ENCODE measurements around the gene CMC1. TPM values are rescaled to one million over a fixed set of nuclear protein-coding genes. Genes with fewer than 3 reads are reported as not detected.

The CMC1 gene
- polyA plus RNA-seq, 1 donor, result 31.7 TPM

DNA sequence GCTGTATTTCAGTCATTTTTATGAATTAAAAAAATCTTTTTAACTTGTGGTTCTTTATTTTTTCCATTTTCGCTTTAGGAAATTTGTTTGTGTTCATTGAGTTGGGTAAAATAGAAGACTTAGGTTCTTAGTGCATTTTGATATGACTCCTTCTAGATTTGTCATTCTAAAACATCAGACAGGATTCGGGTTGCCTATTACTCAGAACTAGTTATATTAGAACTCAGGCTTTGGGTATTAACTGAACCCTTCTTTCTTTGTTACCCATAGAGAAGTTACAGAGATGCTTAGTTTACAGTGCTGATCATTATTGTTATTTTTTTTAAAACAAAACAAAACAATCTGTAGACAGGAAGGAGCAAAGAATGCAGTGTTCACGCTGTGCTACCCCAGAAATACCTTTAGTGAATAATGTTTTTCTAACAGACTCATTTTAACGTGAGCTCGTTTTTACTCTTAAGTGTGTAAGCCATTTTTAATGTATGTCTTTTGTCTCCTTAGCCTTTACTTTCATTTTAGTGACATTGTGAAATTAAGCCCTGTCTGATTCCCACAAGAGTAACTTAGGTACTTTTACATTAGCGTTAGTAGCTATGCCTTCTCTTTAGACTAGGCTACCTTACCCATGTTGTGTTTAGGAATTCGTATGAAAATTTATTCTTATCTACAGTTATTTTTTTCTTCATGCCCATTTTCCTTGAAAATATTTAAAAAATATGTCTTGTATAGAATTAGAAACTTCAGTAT, 53.4 kb downstream of the CMC1 start:
- Histone ChIP-seq H3K36me3 (ENCODE audit: control insufficient read depth, insufficient read depth, low read length) (peaks cover 6% of the 10 kb centered on the region), H3K27me3 (ENCODE audit: control insufficient read depth, insufficient read depth, low read length) (no peaks in the 10 kb centered on the region), H3K27ac (ENCODE audit: low read length) (no peak overlapping the region), H3K4me1 (ENCODE audit: control insufficient read depth, insufficient read depth, low read length) (no peaks in the 10 kb centered on the region), H3K9me3 (ENCODE audit: control insufficient read depth, low read depth, low read length) (no peaks in the 10 kb centered on the region), H3K4me3 (ENCODE audit: low read length) (no peak overlapping the region)
- DNase-seq, result no peak
- WGBS (ENCODE audit: insufficient coverage, low lambda C conversion rate), result 91% methylated on average over 6 of the region's 7 CpGs

DNA sequence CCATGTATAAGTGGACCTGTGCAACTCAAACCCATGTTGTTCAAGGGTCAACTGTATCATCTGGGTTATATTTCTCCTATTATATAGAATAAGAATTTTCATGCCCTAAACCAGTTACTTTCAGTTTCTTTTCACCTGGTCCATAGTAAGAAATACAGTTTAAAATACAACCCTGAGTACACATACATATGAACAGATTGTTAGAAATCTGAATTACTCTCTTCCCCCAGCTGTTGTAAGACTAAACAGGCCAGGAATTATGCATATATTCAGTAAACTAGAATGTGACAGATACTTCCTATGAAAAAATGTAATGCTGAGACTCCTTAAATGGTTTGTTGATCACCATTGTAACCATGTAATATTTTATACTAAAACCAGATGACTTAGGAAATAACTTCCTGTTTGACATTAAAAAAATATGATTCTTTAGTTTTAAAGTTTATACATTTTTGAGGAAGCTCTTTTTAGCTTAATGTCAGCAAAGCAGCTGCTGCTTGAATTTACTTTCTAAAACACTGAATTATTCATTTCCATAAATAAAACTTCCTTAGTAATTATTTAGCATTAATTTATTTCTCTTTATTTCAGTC, 54.6 kb downstream of the CMC1 start:
- Histone ChIP-seq H3K27ac (ENCODE audit: low read length) (no peak overlapping the region), H3K9me3 (ENCODE audit: control insufficient read depth, low read depth, low read length) (no peaks in the 10 kb centered on the region), H3K4me3 (ENCODE audit: low read length) (no peak overlapping the region), H3K27me3 (ENCODE audit: control insufficient read depth, insufficient read depth, low read length) (no peaks in the 10 kb centered on the region), H3K4me1 (ENCODE audit: control insufficient read depth, insufficient read depth, low read length) (no peaks in the 10 kb centered on the region), H3K36me3 (ENCODE audit: control insufficient read depth, insufficient read depth, low read length) (peaks cover 4% of the 10 kb centered on the region)
- peak in 1 of 2 donors; percentile 33 for DNase-seq

DNA sequence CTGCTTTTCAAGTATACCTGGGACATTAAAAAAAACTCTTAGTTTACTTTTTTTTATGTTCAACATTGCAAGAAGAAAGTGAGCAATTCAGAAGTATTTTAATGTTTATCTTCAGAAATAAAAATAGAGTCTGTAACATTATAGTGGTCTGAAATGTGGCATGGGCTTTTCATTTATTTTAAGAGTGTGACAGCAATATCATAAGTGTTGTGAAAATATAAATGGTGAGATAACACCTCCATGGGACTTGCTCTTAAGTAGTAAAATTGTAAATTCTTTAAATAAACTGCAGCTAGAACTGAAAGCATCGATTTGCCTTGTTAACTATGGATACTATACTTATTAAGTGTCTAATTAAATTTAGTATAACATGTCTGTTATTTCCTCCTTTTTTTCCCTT, 58.3 kb downstream of the CMC1 start:
- Histone ChIP-seq H3K36me3 (ENCODE audit: control insufficient read depth, insufficient read depth, low read length) (no peaks in the 10 kb centered on the region), H3K4me1 (ENCODE audit: control insufficient read depth, insufficient read depth, low read length) (no peaks in the 10 kb centered on the region), H3K27me3 (ENCODE audit: control insufficient read depth, insufficient read depth, low read length) (no peaks in the 10 kb centered on the region), H3K4me3 (ENCODE audit: low read length) (no peak overlapping the region), H3K27ac (ENCODE audit: low read length) (no peak overlapping the region), H3K9me3 (ENCODE audit: control insufficient read depth, low read depth, low read length) (no peaks in the 10 kb centered on the region)
- DNase-seq, result no peak
- 100% methylated on average over 1 of the region's 1 CpG for WGBS (ENCODE audit: insufficient coverage, low lambda C conversion rate)

DNA sequence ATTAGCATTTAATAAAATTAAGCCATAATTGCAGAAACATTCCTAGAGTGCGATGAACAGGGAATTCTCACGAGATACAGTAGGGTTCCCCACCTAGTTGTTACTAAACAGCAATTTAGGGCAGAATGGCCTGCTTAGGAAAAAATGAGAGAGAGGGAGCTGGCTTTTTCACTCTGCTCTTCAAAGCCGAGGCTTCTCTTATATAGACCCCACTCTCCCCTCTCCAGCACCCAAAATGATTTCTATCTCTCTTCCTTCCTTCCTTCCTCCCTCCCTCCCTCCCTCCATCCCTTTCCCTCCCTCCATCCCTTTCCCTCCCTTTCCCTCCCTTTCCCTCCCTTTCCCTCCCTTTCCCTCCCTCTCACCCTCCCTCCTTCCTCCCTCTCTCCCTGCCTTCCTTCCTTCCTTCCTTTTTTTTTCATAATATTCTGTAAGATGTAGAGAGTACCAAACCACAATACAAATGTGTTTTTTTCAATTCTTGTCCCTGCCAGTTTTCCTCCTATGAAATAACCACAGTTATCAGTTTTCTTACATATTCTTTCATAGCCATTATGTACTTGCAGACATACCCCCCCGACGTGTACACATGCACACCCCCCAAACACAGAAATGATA, 59.0 kb downstream of the CMC1 start:
- Histone ChIP-seq H3K4me1 (ENCODE audit: control insufficient read depth, insufficient read depth, low read length) (no peaks in the 10 kb centered on the region), H3K27me3 (ENCODE audit: control insufficient read depth, insufficient read depth, low read length) (no peaks in the 10 kb centered on the region), H3K9me3 (ENCODE audit: control insufficient read depth, low read depth, low read length) (no peaks in the 10 kb centered on the region), H3K27ac (ENCODE audit: low read length) (no peak overlapping the region), H3K4me3 (ENCODE audit: low read length) (no peak overlapping the region), H3K36me3 (ENCODE audit: control insufficient read depth, insufficient read depth, low read length) (no peaks in the 10 kb centered on the region)
- 94% methylated on average over 3 of the region's 5 CpGs for WGBS (ENCODE audit: insufficient coverage, low lambda C conversion rate)
- DNase-seq, result no peak

DNA sequence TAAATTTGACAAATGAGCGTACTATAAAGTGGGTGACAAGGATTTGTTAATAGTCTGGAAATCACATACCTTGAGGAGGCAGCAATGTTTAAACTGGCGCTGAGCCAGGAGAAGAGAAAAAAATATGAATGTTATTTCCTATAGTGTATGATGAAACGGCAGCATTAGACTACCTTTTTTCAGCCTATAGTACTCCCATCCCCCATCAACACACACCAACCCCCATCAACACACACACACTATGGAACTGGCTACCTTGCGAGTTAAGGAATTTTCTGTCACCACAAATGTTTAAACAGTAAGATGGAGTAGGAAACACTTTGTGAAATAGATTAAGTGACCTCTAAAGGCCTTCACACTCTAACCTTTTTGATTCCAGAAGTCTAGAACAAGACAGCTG, 60.3 kb downstream of the CMC1 start:
- Histone ChIP-seq H3K4me3 (ENCODE audit: low read length) (no peak overlapping the region), H3K9me3 (ENCODE audit: control insufficient read depth, low read depth, low read length) (no peaks in the 10 kb centered on the region), H3K27ac (ENCODE audit: low read length) (no peak overlapping the region), H3K36me3 (ENCODE audit: control insufficient read depth, insufficient read depth, low read length) (no peaks in the 10 kb centered on the region), H3K4me1 (ENCODE audit: control insufficient read depth, insufficient read depth, low read length) (no peaks in the 10 kb centered on the region), H3K27me3 (ENCODE audit: control insufficient read depth, insufficient read depth, low read length) (no peaks in the 10 kb centered on the region)
- no peak for DNase-seq
- 90% methylated on average over 2 of the region's 4 CpGs for WGBS (ENCODE audit: insufficient coverage, low lambda C conversion rate)

DNA sequence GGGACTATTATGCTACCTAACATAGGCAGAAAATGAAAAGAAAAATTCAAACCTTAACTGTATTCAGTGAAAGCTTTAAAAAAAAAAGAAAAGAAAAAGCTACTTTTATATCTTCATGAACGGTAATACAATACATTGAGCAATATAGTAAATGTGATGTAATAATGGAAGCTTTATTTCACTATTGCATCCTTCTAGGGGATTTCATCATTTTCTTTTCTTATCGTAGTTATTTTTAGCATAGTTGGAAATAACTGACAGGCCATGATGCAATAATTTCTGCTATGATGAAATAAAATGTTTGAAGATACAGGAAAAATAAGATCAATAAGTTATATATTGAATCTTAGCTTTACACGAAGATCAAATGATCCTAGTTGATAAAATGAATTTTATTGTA, 66.8 kb downstream of the CMC1 start:
- H3K9me3 ChIP-seq (ENCODE audit: control insufficient read depth, low read depth, low read length), result no peaks in the 10 kb centered on the region
- no peak overlapping the region for H3K27ac ChIP-seq (ENCODE audit: low read length)
- H3K27me3 ChIP-seq (ENCODE audit: control insufficient read depth, insufficient read depth, low read length), result no peaks in the 10 kb centered on the region
- H3K4me3 ChIP-seq (ENCODE audit: low read length), result no peak overlapping the region
- no peaks in the 10 kb centered on the region for H3K4me1 ChIP-seq (ENCODE audit: control insufficient read depth, insufficient read depth, low read length)
- no peaks in the 10 kb centered on the region for H3K36me3 ChIP-seq (ENCODE audit: control insufficient read depth, insufficient read depth, low read length)
- 90% methylated on average over 3 of the region's 3 CpGs for WGBS (ENCODE audit: insufficient coverage, low lambda C conversion rate)
- DNase-seq, result no peak

DNA sequence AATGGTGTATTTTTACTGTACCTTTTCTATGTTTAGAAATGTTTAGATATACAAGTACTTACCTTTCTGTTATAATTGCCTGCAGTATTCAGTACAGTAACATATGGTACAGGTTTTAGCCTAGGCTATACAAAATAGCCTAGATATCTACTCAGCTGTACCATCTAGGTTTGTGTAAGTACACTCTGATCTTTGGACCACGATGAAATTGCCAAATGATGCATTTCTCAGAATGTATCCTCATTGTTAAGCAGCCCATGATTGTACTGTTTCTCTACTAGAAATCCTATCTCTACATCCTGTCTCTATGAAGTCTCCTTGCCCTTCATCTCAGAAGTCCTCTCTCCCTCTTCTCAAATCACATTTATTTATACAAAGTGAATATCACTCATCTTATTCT, 74.3 kb downstream of the CMC1 start:
- no peak overlapping the region for H3K4me3 ChIP-seq (ENCODE audit: low read length)
- no peaks in the 10 kb centered on the region for H3K9me3 ChIP-seq (ENCODE audit: control insufficient read depth, low read depth, low read length)
- no peaks in the 10 kb centered on the region for H3K4me1 ChIP-seq (ENCODE audit: control insufficient read depth, insufficient read depth, low read length)
- no peak for DNase-seq
- peaks cover 10% of the 10 kb centered on the region for H3K36me3 ChIP-seq (ENCODE audit: control insufficient read depth, insufficient read depth, low read length)
- H3K27ac ChIP-seq (ENCODE audit: low read length), result no peak overlapping the region
- WGBS (ENCODE audit: insufficient coverage, low lambda C conversion rate), result no CpG with 5 or more reads among the region's 1 CpG
- H3K27me3 ChIP-seq (ENCODE audit: control insufficient read depth, insufficient read depth, low read length), result no peaks in the 10 kb centered on the region

DNA sequence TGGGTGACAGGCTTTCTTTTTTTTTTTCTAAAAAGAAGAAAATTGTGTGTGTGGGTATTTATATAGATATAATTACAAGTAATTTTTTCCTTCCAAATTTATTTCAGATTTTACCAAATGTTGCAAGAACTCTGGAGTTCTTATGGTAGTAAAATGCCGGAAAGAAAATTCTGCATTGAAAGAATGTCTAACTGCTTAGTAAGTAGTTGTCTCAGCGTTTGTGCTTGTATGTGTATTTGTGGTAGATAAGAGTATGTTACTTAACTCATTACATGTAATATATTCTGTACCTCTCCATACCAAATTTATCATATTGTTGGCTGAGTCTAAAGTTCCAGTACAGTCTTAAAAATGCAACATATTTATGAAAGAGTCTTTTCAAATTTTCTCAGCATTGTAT, 74.8 kb downstream of the CMC1 start:
- WGBS (ENCODE audit: insufficient coverage, low lambda C conversion rate), result 100% methylated on average over 1 of the region's 2 CpGs
- H3K27me3 ChIP-seq (ENCODE audit: control insufficient read depth, insufficient read depth, low read length), result no peaks in the 10 kb centered on the region
- H3K9me3 ChIP-seq (ENCODE audit: control insufficient read depth, low read depth, low read length), result no peaks in the 10 kb centered on the region
- no peaks in the 10 kb centered on the region for H3K4me1 ChIP-seq (ENCODE audit: control insufficient read depth, insufficient read depth, low read length)
- no peak overlapping the region for H3K27ac ChIP-seq (ENCODE audit: low read length)
- no peak for DNase-seq
- H3K36me3 ChIP-seq (ENCODE audit: control insufficient read depth, insufficient read depth, low read length), result peaks cover 12% of the 10 kb centered on the region
- H3K4me3 ChIP-seq (ENCODE audit: low read length), result no peak overlapping the region

DNA sequence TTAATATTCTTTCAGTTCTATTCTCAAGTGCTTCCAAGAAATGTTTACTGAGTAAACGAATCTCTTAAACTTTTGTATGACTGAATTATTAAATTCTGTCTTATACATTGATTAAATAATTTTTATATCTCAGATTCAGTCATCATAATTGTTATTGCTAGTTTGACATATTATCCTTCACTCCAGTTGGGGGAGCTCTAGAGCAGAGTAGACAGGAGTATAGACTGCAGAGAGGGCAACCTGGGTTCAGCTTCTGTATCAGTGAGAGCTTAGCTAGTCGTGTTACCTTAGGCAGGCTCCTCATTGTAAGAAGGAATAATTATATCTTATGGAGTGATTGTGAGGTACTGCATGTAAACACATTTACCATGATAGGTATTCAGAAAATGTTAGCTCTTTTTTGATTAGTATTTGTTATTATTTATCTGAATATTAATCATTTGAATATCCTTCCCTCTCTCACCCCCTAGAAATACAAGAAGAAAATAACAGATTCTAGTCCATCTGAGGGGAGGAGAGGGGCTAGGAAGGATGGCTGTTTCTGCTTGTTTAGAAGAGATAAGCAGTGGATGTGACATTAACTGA, 76.1 kb downstream of the CMC1 start:
- no peaks in the 10 kb centered on the region for H3K27me3 ChIP-seq (ENCODE audit: control insufficient read depth, insufficient read depth, low read length)
- DNase-seq, result peak; percentile 12 to 32

DNA sequence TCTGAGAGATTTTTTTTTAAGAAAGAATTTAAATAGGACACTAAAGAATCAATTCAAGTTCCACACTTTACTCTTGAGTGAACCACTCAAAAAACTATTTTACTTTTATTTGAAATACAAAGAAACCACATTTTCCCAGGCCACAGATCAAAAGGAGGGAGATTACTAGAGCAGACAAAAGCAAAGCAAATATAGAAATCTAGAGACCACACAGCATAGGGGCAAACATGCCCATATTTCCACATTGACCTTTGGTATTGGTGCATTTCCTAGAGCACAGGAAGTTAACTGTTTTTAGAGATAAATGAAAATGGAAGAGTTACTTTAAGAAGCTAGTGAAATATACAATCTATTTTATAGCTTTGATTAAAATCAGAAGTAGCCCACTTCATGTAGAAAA, 79.6 kb downstream of the CMC1 start:
- H3K4me3 ChIP-seq (ENCODE audit: low read length), result no peak overlapping the region
- H3K9me3 ChIP-seq (ENCODE audit: control insufficient read depth, low read depth, low read length), result no peaks in the 10 kb centered on the region
- DNase-seq, result no peak
- no peak overlapping the region for H3K27ac ChIP-seq (ENCODE audit: low read length)
- H3K4me1 ChIP-seq (ENCODE audit: control insufficient read depth, insufficient read depth, low read length), result no peaks in the 10 kb centered on the region
- no peaks in the 10 kb centered on the region for H3K27me3 ChIP-seq (ENCODE audit: control insufficient read depth, insufficient read depth, low read length)
- peaks cover 30% of the 10 kb centered on the region for H3K36me3 ChIP-seq (ENCODE audit: control insufficient read depth, insufficient read depth, low read length)

More for the DNA sequence above, 76.1 kb downstream of the CMC1 start:
- Histone ChIP-seq H3K27ac (ENCODE audit: low read length) (no peak overlapping the region), H3K4me1 (ENCODE audit: control insufficient read depth, insufficient read depth, low read length) (no peaks in the 10 kb centered on the region), H3K4me3 (ENCODE audit: low read length) (no peak overlapping the region), H3K36me3 (ENCODE audit: control insufficient read depth, insufficient read depth, low read length) (peaks cover 14% of the 10 kb centered on the region), H3K9me3 (ENCODE audit: control insufficient read depth, low read depth, low read length) (no peaks in the 10 kb centered on the region)
- 40% methylated on average over 1 of the region's 2 CpGs for WGBS (ENCODE audit: insufficient coverage, low lambda C conversion rate)

Data from large intestine (tissue), 3 donors.